ENCODE results near the gene CPO. TPM values are rescaled to one million over a fixed set of nuclear protein-coding genes. Genes with fewer than 3 reads are reported as not detected.

CPO gene
- total and polyA plus RNA-seq, 7 donors = 0.12 to 1.1 (median 0.95) TPM; not detected in 2

- TF ChIP-seq POLR2A (IDR thresholded peaks at IDR 0.05) (no peak), CTCF (IDR thresholded peaks at IDR 0.05) (no peak), EP300 (IDR thresholded peaks at IDR 0.05) (no peak), POLR2AphosphoS5 (IDR thresholded peaks at IDR 0.05) (no peak)
- H3K9me3 ChIP-seq = no peaks in the 10 kb centered on the region
- no peaks in the 10 kb centered on the region for H3K36me3 ChIP-seq
- H3K27me3 ChIP-seq = no peaks in the 10 kb centered on the region
- DNase-seq = no peak
- 76 to 95% methylated on average over 3 of the region's 3 CpGs for WGBS, 2 donors
- peaks cover 0 to 32% (median 18%) of the 10 kb centered on the region in 4 donors for H3K4me1 ChIP-seq
- H3K4me3 ChIP-seq = no peak overlapping the region
- intact Hi-C loops (cut with DNase I) = no loop called here
- no peak overlapping the region for H3K27ac ChIP-seq
These were observed 40.0 kb downstream of the CPO start for GRCh38 chr2:206979365-206979764.

GRCh38 chr2:206979922-206980321 is 40.6 kb downstream of the CPO start:
- no peak for DNase-seq
- Histone ChIP-seq H3K9me3 (no peaks in the 10 kb centered on the region), H3K27me3 (no peaks in the 10 kb centered on the region), H3K36me3 (no peaks in the 10 kb centered on the region), H3K27ac (no peak overlapping the region), H3K4me1 (peaks cover 0 to 32% (median 18%) of the 10 kb centered on the region in 4 donors), H3K4me3 (no peak overlapping the region)
- intact Hi-C loops (cut with DNase I) = loop anchor here (2.0 to 10.0 kb wide), 4 partner anchors 178 to 355 kb away; partner anchors contain the start of gene KLF7
- 69 to 83% methylated on average over 2 of the region's 2 CpGs for WGBS, 2 donors
- TF ChIP-seq CTCF (IDR thresholded peaks at IDR 0.05) (no peak), EP300 (IDR thresholded peaks at IDR 0.05) (no peak), POLR2AphosphoS5 (IDR thresholded peaks at IDR 0.05) (no peak), POLR2A (IDR thresholded peaks at IDR 0.05) (no peak)

GRCh38 chr2:206980413-206980812 is 41.1 kb downstream of the CPO start:
- H3K4me3 ChIP-seq = no peak overlapping the region
- intact Hi-C loops (cut with DNase I) = loop anchor here (2.0 to 10.0 kb wide), 4 partner anchors 178 to 354 kb away; partner anchors contain the start of gene KLF7
- no peak overlapping the region for H3K27ac ChIP-seq
- H3K36me3 ChIP-seq = no peaks in the 10 kb centered on the region
- DNase-seq = no peak
- no peaks in the 10 kb centered on the region for H3K27me3 ChIP-seq
- peaks cover 0 to 32% (median 18%) of the 10 kb centered on the region in 4 donors for H3K4me1 ChIP-seq
- no peaks in the 10 kb centered on the region for H3K9me3 ChIP-seq
- TF ChIP-seq POLR2A (IDR thresholded peaks at IDR 0.05) (no peak), POLR2AphosphoS5 (IDR thresholded peaks at IDR 0.05) (no peak), EP300 (IDR thresholded peaks at IDR 0.05) (no peak), CTCF (IDR thresholded peaks at IDR 0.05) (no peak)

- Histone ChIP-seq H3K36me3 (no peaks in the 10 kb centered on the region), H3K9me3 (no peaks in the 10 kb centered on the region), H3K4me1 (peaks cover 0 to 32% (median 18%) of the 10 kb centered on the region in 4 donors), H3K27ac (peak overlapping the region in 1 of 4 donors; percentile 32), H3K4me3 (no peak overlapping the region), H3K27me3 (no peaks in the 10 kb centered on the region)
- no peak for TF ChIP-seq CTCF (IDR thresholded peaks at IDR 0.05)
- TF ChIP-seq POLR2AphosphoS5 (IDR thresholded peaks at IDR 0.05) = no peak
- TF ChIP-seq EP300 (IDR thresholded peaks at IDR 0.05) = no peak
- no peak for TF ChIP-seq POLR2A (IDR thresholded peaks at IDR 0.05)
- intact Hi-C loops (cut with DNase I) = loop anchor here (1.0 to 10.0 kb wide), 5 partner anchors 179 to 494 kb away; partner anchors contain the start of gene KLF7
- WGBS, 2 donors = 75 to 82% methylated on average over 12 of the region's 12 CpGs
- DNase-seq = no peak
These were observed 41.9 kb downstream of the CPO start for GRCh38 chr2:206981086-206981674.
